ENCODE measurements around the gene DNAJC1. TPM values are rescaled to one million over a fixed set of nuclear protein-coding genes. Genes with fewer than 3 reads are reported as not detected.

Gene DNAJC1
- total RNA-seq, 6 experiments from 2014 or later, result 16.0 to 106 (median 27.8) TPM

DNA sequence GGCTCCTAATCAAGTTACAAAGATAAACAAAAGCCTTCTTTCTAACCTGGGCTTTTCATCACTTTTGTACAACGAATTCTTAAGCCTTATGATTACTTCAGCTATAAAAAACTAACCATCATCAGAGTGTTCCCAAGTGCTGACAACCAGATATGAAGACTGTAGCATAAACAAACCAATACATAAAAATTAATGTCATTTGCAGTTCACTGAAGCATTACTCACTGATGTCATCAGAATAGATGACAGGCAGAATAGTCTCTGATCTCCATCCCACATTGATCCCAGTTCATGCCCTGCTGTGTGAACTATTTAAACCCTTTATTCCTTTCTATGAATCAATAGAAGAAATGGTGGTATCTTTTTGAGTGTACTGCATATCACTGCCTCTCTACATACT, 84.4 kb downstream of the DNAJC1 start:
- TF ChIP-seq, protein P1, sequence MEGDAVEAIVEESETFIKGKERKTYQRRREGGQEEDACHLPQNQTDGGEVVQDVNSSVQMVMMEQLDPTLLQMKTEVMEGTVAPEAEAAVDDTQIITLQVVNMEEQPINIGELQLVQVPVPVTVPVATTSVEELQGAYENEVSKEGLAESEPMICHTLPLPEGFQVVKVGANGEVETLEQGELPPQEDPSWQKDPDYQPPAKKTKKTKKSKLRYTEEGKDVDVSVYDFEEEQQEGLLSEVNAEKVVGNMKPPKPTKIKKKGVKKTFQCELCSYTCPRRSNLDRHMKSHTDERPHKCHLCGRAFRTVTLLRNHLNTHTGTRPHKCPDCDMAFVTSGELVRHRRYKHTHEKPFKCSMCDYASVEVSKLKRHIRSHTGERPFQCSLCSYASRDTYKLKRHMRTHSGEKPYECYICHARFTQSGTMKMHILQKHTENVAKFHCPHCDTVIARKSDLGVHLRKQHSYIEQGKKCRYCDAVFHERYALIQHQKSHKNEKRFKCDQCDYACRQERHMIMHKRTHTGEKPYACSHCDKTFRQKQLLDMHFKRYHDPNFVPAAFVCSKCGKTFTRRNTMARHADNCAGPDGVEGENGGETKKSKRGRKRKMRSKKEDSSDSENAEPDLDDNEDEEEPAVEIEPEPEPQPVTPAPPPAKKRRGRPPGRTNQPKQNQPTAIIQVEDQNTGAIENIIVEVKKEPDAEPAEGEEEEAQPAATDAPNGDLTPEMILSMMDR (IDR thresholded peaks at IDR 0.05), result no peak
- no peak for TF ChIP-seq POLR2A (IDR thresholded peaks at IDR 0.05)
- H3K27ac ChIP-seq, result no peak overlapping the region
- no peak overlapping the region for H3K4me3 ChIP-seq
- intact Hi-C loops (cut with DNase I), result no loop called here
- no peaks in the 10 kb centered on the region for H3K36me3 ChIP-seq
- H3K4me1 ChIP-seq, result no peaks in the 10 kb centered on the region
- no peak for DNase-seq
- H3K27me3 ChIP-seq, result no peaks in the 10 kb centered on the region
- 73% methylated on average over 1 of the region's 1 CpG for WGBS (ENCODE audit: insufficient coverage, low coverage, low lambda C conversion rate, missing lambda C conversion rate)
- no peak for ATAC-seq
- H3K9me3 ChIP-seq, result no peaks in the 10 kb centered on the region

DNA sequence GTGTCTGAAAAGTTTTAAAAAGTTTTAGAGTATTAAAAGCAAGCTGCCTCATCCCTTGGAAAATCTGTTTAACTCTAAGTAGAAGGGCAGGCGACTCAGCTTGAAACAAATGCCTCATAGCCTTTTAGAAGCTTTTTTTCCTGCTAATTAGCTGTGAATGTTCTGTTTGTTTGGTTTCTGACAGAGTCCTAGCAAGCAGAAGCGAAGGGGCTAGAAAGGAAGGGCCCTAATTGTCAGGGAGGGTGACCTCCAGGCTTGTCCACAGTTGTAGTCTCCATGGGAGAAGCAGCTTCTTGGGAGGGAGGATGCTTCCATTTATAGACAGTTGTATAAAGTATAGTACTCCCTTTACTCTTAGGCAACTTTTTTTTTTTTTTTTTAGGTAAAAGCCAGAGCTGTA, 90.9 kb downstream of the DNAJC1 start:
- Histone ChIP-seq H3K36me3 (no peaks in the 10 kb centered on the region), H3K27ac (no peak overlapping the region), H3K4me1 (no peaks in the 10 kb centered on the region), H3K27me3 (no peaks in the 10 kb centered on the region), H3K9me3 (no peaks in the 10 kb centered on the region), H3K4me3 (no peak overlapping the region)
- DNase-seq, result no peak
- intact Hi-C loops (cut with DNase I), result no loop called here
- TF ChIP-seq, protein P1 (IDR thresholded peaks at IDR 0.05), result no peak
- no peak for TF ChIP-seq POLR2A (IDR thresholded peaks at IDR 0.05)
- 87% methylated on average over 2 of the region's 2 CpGs for WGBS (ENCODE audit: insufficient coverage, low coverage, low lambda C conversion rate, missing lambda C conversion rate)
- no peak for ATAC-seq

DNA sequence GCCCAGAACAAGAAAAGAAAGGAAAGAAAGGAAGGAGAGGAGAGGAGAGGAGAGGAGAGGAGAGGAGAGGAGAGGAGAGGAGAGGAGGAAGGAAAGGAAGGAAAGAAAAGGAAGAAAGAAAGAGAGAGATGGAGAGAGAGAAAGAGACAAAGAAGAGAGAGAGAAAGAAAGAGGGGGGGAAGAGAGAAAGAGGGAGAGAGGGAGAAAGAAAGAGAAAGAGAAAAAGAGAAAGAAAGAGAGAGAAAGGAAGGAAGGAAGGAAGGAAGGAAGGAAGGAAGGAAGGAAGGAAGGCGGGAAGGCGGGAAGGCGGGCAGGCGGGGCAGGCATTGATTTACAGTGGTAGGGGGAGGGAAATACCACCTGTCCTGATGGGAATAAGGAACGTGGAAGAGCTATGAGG, 92.7 kb downstream of the DNAJC1 start:
- Histone ChIP-seq H3K27ac (no peak overlapping the region), H3K9me3 (no peaks in the 10 kb centered on the region), H3K27me3 (no peaks in the 10 kb centered on the region), H3K4me3 (no peak overlapping the region), H3K4me1 (no peaks in the 10 kb centered on the region), H3K36me3 (no peaks in the 10 kb centered on the region)
- DNase-seq (no peak), ATAC-seq (no peak)
- 67% methylated on average over 5 of the region's 5 CpGs for WGBS (ENCODE audit: insufficient coverage, low coverage, low lambda C conversion rate, missing lambda C conversion rate)
- intact Hi-C loops (cut with DNase I), result no loop called here
- no peak for TF ChIP-seq POLR2A (IDR thresholded peaks at IDR 0.05)
- TF ChIP-seq, protein P1 (IDR thresholded peaks at IDR 0.05), result no peak

GRCh38 chr10:21907436-21907835, 96.1 kb downstream of the DNAJC1 start:
- H3K27me3 ChIP-seq, result no peaks in the 10 kb centered on the region
- no peak overlapping the region for H3K27ac ChIP-seq
- ATAC-seq (no peak), DNase-seq (no peak)
- no peaks in the 10 kb centered on the region for H3K9me3 ChIP-seq
- TF ChIP-seq, protein P1 (IDR thresholded peaks at IDR 0.05), result no peak
- no peak for TF ChIP-seq POLR2A (IDR thresholded peaks at IDR 0.05)
- H3K36me3 ChIP-seq, result no peaks in the 10 kb centered on the region
- no peak overlapping the region for H3K4me3 ChIP-seq
- H3K4me1 ChIP-seq, result no peaks in the 10 kb centered on the region
- intact Hi-C loops (cut with DNase I), result no loop called here
- 100% methylated on average over 2 of the region's 2 CpGs for WGBS (ENCODE audit: insufficient coverage, low coverage, low lambda C conversion rate, missing lambda C conversion rate)

DNA sequence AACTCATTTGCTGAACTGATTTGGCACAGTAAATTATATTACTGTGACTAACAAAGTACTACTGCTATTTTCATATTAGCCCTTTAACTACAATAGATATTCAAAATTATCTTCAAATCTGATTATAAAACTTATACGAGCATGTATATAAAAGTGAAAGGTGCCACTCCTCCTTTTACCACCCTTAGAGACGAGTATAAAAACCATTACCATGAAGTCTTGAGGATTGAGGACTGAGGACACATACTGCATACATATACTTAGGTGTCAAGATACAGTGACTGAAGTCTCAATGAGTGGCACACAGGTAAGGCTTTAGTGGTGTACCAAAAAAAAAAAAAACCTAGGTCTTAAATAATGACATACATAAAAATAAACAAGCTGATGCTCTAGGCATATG, 98.6 kb downstream of the DNAJC1 start:
- H3K4me3 ChIP-seq, result no peak overlapping the region
- no peak overlapping the region for H3K27ac ChIP-seq
- TF ChIP-seq, protein P1 (IDR thresholded peaks at IDR 0.05), result no peak
- no peak for TF ChIP-seq POLR2A (IDR thresholded peaks at IDR 0.05)
- H3K36me3 ChIP-seq, result no peaks in the 10 kb centered on the region
- WGBS (ENCODE audit: insufficient coverage, low coverage, low lambda C conversion rate, missing lambda C conversion rate), result 94% methylated on average over 2 of the region's 2 CpGs
- no peak for ATAC-seq
- H3K9me3 ChIP-seq, result no peaks in the 10 kb centered on the region
- no peak for DNase-seq
- no peaks in the 10 kb centered on the region for H3K4me1 ChIP-seq
- intact Hi-C loops (cut with DNase I), result no loop called here
- H3K27me3 ChIP-seq, result no peaks in the 10 kb centered on the region
